A549 (cell line): ENCODE data around the gene DHX15.

Source experiments
- CBX8 ChIP-seq: fragments of 200-600 bp; sonication (generic); IDR thresholded peaks from 2 replicates; pipeline ENCODE4 v1.6.1; 2016
- ESRRA ChIP-seq: fragments of 150-350 bp; IDR thresholded peaks from 2 replicates; pipeline ENCODE4 v1.6.1; 2014; ENCODE audit warnings: mild to moderate bottlenecking, low read length, borderline replicate concordance
- KDM1A ChIP-seq: fragments of 200-600 bp; sonication (generic); IDR thresholded peaks from 2 replicates; pipeline ENCODE4 v1.6.1; 2016; ENCODE audit warnings: low read depth, mild to moderate bottlenecking
- KDM5A ChIP-seq: fragments of 200-600 bp; sonication (generic); IDR thresholded peaks from 2 replicates; pipeline ENCODE4 v1.6.1; 2016; ENCODE audit warnings: antibody characterized with exemption, mild to moderate bottlenecking
- ZC3H11A ChIP-seq: fragments of 450-650 bp; IDR thresholded peaks from 2 replicates; pipeline ENCODE4 v1.6.1; 2014; ENCODE audit warnings: antibody characterized with exemption, mild to moderate bottlenecking
- ZFP36 ChIP-seq: fragments of 450-650 bp; IDR thresholded peaks from 2 replicates; pipeline ENCODE4 v1.6.1; 2014; ENCODE audit warnings: borderline replicate concordance; ENCODE audit not compliant: partially characterized antibody
- TF ChIP-seq, protein P1 (sequence below): fragments of >200 bp; sonication (Bioruptor Twin); formaldehyde crosslinking; IDR thresholded peaks from 3 replicates; pipeline ENCODE4 v1.5.1; 2016

DNA sequence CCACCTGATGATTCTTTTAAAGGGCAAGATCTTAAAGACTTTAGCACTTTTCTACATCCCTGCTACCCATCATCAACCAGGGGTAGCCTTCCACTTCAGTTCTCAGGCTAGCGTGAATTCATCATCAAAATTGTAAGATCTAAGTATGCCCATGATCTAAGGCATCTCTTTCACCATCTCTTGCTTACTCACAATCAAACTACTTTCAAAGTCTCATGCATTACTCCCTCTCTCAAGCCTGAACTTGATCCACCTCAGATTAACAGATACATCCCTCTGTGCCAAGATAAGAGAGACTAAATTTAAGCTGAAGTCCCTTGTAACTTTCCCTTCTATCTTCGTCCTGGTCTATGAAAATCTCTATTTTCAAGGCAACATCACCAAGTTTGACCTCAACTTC is 62.8 kb downstream of the DHX15 start:
- TF ChIP-seq ZFP36 (no peak), CBX8 (no peak), ZC3H11A (no peak), KDM1A (no peak), ESRRA (no peak), KDM5A (no peak)
- TF ChIP-seq, protein P1, sequence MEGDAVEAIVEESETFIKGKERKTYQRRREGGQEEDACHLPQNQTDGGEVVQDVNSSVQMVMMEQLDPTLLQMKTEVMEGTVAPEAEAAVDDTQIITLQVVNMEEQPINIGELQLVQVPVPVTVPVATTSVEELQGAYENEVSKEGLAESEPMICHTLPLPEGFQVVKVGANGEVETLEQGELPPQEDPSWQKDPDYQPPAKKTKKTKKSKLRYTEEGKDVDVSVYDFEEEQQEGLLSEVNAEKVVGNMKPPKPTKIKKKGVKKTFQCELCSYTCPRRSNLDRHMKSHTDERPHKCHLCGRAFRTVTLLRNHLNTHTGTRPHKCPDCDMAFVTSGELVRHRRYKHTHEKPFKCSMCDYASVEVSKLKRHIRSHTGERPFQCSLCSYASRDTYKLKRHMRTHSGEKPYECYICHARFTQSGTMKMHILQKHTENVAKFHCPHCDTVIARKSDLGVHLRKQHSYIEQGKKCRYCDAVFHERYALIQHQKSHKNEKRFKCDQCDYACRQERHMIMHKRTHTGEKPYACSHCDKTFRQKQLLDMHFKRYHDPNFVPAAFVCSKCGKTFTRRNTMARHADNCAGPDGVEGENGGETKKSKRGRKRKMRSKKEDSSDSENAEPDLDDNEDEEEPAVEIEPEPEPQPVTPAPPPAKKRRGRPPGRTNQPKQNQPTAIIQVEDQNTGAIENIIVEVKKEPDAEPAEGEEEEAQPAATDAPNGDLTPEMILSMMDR: no peak
